ENCODE data around the gene KDM2A. TPM values are rescaled to one million over a fixed set of nuclear protein-coding genes. Genes with fewer than 3 reads are reported as not detected.

The KDM2A gene
- total and polyA plus RNA-seq, 2 of the 13 experiments (the other 11 are each of a cell fraction or from before 2014, with no cell fraction given), result 31.3 to 31.4 TPM

GRCh38 chr11:67280788-67281551 lies 161.9 kb downstream of the KDM2A start:
- H3K27me3 ChIP-seq (ENCODE audit: control insufficient read depth in 1 of 2, insufficient read depth in 2 of 2, low read length in 2 of 2), result no peaks in the 10 kb centered on the region
- no peak overlapping the region for H3K9ac ChIP-seq (ENCODE audit: insufficient read depth, low read depth, low read length)
- H2AFZ ChIP-seq (ENCODE audit: low read length), result no peak overlapping the region
- no peak for FAIRE-seq
- H3K4me3 ChIP-seq (replicated peaks in 1 of 3; ENCODE audit: insufficient read depth in 1 of 3, low read depth in 2 of 3, low read length in 3 of 3), result no peak overlapping the region
- no peak overlapping the region for H3K4me2 ChIP-seq (ENCODE audit: low read depth, low read length)
- no peak for DNase-seq (ENCODE audit: low spot score)
- H4K20me1 ChIP-seq (ENCODE audit: insufficient read depth, low read length), result peaks cover 9% of the 10 kb centered on the region; the same call in 1 of the 2 replicates
- CTCF ChIA-PET (ENCODE audit: low intra/inter-chr PET ratio, low total read pairs), result no interaction called here
- no TSS peak for BruUV-seq (replicated peaks)
- peaks cover 2% of the 10 kb centered on the region for H3K79me2 ChIP-seq (ENCODE audit: insufficient read depth, low read length)
- intact Hi-C loops (cut with micrococcal nuclease; ENCODE audit: unreplicated experiment), result no loop called here
- H3K9me3 ChIP-seq (ENCODE audit: low read length), result no peaks in the 10 kb centered on the region
- no peak for TF ChIP-seq GPBP1L1 (CRISPR knock-in tag; IDR thresholded peaks at IDR 0.05)
- 0 out of 2 replicates have a peak, but pooled peaks have one; percentile 6 for TF ChIP-seq RBFOX2 (IDR thresholded peaks at IDR 0.05; ENCODE audit: low read depth, low read length)
- H3K4me1 ChIP-seq (ENCODE audit: insufficient read depth, low read length), result no peaks in the 10 kb centered on the region
- 95% methylated on average over 15 of the region's 31 CpGs for WGBS (ENCODE audit: low lambda C conversion rate)
- in situ Hi-C loops (cut with HindIII; ENCODE audit: extremely low pct_ligation_motif_present, low pct_unique_long_range_greater_than_20kb), result no loop called here
- ATAC-seq, result no peak
- POLR2A ChIA-PET, result interaction anchor here (1.3 kb wide), 1 partner anchor 8 kb away, joined by 7 read pairs; the partner anchor contains the start of gene ANKRD13D
- no peak overlapping the region for H3K27ac ChIP-seq (ENCODE audit: extremely low read length, insufficient read depth, low read length)
- peaks cover 41 to 89% of the 10 kb centered on the region in 2 experiments; a peak in 4 of 5 replicates for H3K36me3 ChIP-seq (replicated peaks in 1 of 2; ENCODE audit: control insufficient read depth in 1 of 2, insufficient read depth in 2 of 2, low read length in 2 of 2)

GRCh38 chr11:67281552-67282150 lies 162.6 kb downstream of the KDM2A start:
- H3K4me3 ChIP-seq (replicated peaks in 1 of 3; ENCODE audit: insufficient read depth in 1 of 3, low read depth in 2 of 3, low read length in 3 of 3), result no peak overlapping the region
- WGBS (ENCODE audit: low lambda C conversion rate), result 96% methylated on average over 12 of the region's 27 CpGs
- peaks cover 1% of the 10 kb centered on the region; the same call in 1 of the 2 replicates for H3K4me1 ChIP-seq (ENCODE audit: insufficient read depth, low read length)
- ATAC-seq (no peak), FAIRE-seq (no peak), DNase-seq (ENCODE audit: low spot score) (no peak)
- H3K9me3 ChIP-seq (ENCODE audit: low read length), result no peaks in the 10 kb centered on the region
- no peak overlapping the region for H3K9ac ChIP-seq (ENCODE audit: insufficient read depth, low read depth, low read length)
- no peak overlapping the region for H2AFZ ChIP-seq (ENCODE audit: low read length)
- intact Hi-C loops (cut with micrococcal nuclease; ENCODE audit: unreplicated experiment) (no loop called here), in situ Hi-C loops (cut with HindIII; ENCODE audit: extremely low pct_ligation_motif_present, low pct_unique_long_range_greater_than_20kb) (no loop called here)
- H3K27me3 ChIP-seq (ENCODE audit: control insufficient read depth in 1 of 2, insufficient read depth in 2 of 2, low read length in 2 of 2), result no peaks in the 10 kb centered on the region
- H3K36me3 ChIP-seq (replicated peaks in 1 of 2; ENCODE audit: control insufficient read depth in 1 of 2, insufficient read depth in 2 of 2, low read length in 2 of 2), result peaks cover 41 to 86% of the 10 kb centered on the region in 2 experiments; a peak in 4 of 5 replicates
- ChIA-PET POLR2A (no interaction called here), CTCF (ENCODE audit: low intra/inter-chr PET ratio, low total read pairs) (no interaction called here)
- TF ChIP-seq ZNF251 (CRISPR knock-in tag; IDR thresholded peaks at IDR 0.05), result no peak
- TF ChIP-seq SP4 (CRISPR knock-in tag; IDR thresholded peaks at IDR 0.05), result no peak
- TF ChIP-seq ZMYM3 (CRISPR knock-in tag; IDR thresholded peaks at IDR 0.05), result no peak
- TF ChIP-seq MTA1 (CRISPR knock-in tag; IDR thresholded peaks at IDR 0.05; ENCODE audit: borderline replicate concordance), result no peak
- no peak for TF ChIP-seq TAF15 (IDR thresholded peaks at IDR 0.05; ENCODE audit: low read depth, low read length, poor library complexity, severe bottlenecking)
- no peak for TF ChIP-seq ZSCAN30 (CRISPR knock-in tag; IDR thresholded peaks at IDR 0.05)
- TF ChIP-seq ZNF414 (CRISPR knock-in tag; IDR thresholded peaks at IDR 0.05), result no peak
- no peak for TF ChIP-seq ZNF225 (CRISPR knock-in tag; IDR thresholded peaks at IDR 0.05)
- no peak for TF ChIP-seq CBX1 (IDR thresholded peaks at IDR 0.05; ENCODE audit: low read depth)
- H3K4me2 ChIP-seq (ENCODE audit: low read depth, low read length), result no peak overlapping the region
- H3K27ac ChIP-seq (ENCODE audit: extremely low read length, insufficient read depth, low read length), result no peak overlapping the region
- peaks cover 5% of the 10 kb centered on the region; the same call in 1 of the 2 replicates for H4K20me1 ChIP-seq (ENCODE audit: insufficient read depth, low read length)
- BruUV-seq (replicated peaks), result no TSS peak
- no peaks in the 10 kb centered on the region for H3K79me2 ChIP-seq (ENCODE audit: insufficient read depth, low read length)
